IMR-90 (cell line): ENCODE data around the gene S1PR1. TPM values are rescaled to one million over a fixed set of nuclear protein-coding genes. Genes with fewer than 3 reads are reported as not detected.

Source experiments
- ATAC-seq: fragments of 200-7000 bp; cut with Tn5 transposase; 2 replicates; pipeline ENCODE4 v1.9.1; 2020; ENCODE audit warnings: low read depth, mild to moderate bottlenecking, moderate library complexity
- BruUV-seq: library from RNA; stranded (reverse); fragments of 400-500 nt; replicated peaks from 2 replicates; lab custom pipeline; 2021; lab: Mats Ljungman, UMichigan
- CTCF ChIA-PET: fragments of 300-600 bp; formaldehyde crosslinking; extraction: SDS; loops from one replicate; lab custom pipeline; 2021; ENCODE audit warnings: antibody characterized with exemption; lab: Yijun Ruan, JAX
- POLR2A ChIA-PET: fragments of 300-600 bp; sonication (Branson Sonifier 250); formaldehyde crosslinking; loops from one replicate; lab custom pipeline; 2022; ENCODE audit warnings: antibody characterized with exemption; ENCODE audit not compliant: unreplicated experiment; lab: Charles Lee
- DNase-seq: peaks from one replicate; pipeline ENCODE4 v3.0.0; 2013
- H2AFZ ChIP-seq: replicated peaks from 2 replicates; pipeline ENCODE3; 2013; ENCODE audit warnings: low read length, mild to moderate bottlenecking; ENCODE audit not compliant: poor library complexity
- H2AK5ac ChIP-seq: 2 replicates; pipeline ENCODE4 v1.6.1; 2013; ENCODE audit warnings: low read depth, low read length, inconsistent platforms
- H2AK9ac ChIP-seq: replicated peaks from 2 replicates; pipeline ENCODE3; 2013; ENCODE audit warnings: mild to moderate bottlenecking, low read depth, low read length, moderate library complexity; ENCODE audit not compliant: poor library complexity
- H2BK120ac ChIP-seq: 2 replicates; pipeline ENCODE4 v1.6.1; 2013; ENCODE audit warnings: low read depth, low read length, inconsistent platforms
- H2BK15ac ChIP-seq: 3 replicates; pipeline ENCODE4 v1.6.1; 2013; ENCODE audit warnings: low read depth, low read length, inconsistent platforms
- H2BK20ac ChIP-seq: 2 replicates; pipeline ENCODE4 v1.6.1; 2013; ENCODE audit warnings: low read depth, mild to moderate bottlenecking, inconsistent platforms, low read length, moderate library complexity
- H2BK5ac ChIP-seq: 2 replicates; pipeline ENCODE4 v1.6.1; 2013; ENCODE audit warnings: mild to moderate bottlenecking, low read depth, low read length, inconsistent platforms; ENCODE audit not compliant: poor library complexity, severe bottlenecking
- H3K14ac ChIP-seq: replicated peaks from 2 replicates; pipeline ENCODE4 v1.6.1; 2013; ENCODE audit warnings: low read depth, low read length, inconsistent platforms
- H3K18ac ChIP-seq: 2 replicates; pipeline ENCODE4 v1.6.1; 2013; ENCODE audit warnings: low read depth, low read length, control low read depth
- H3K23ac ChIP-seq: 2 replicates; pipeline ENCODE4 v1.6.1; 2013; ENCODE audit warnings: low read depth, low read length, inconsistent platforms
- H3K27ac ChIP-seq: 2 replicates; pipeline ENCODE4 v1.5.1; 2013; ENCODE audit warnings: mild to moderate bottlenecking, control low read depth, low read length; ENCODE audit not compliant: insufficient read depth
- H3K27me3 ChIP-seq: 2 replicates; pipeline ENCODE4 v1.6.1; 2013; ENCODE audit warnings: low read length; ENCODE audit not compliant: control insufficient read depth, insufficient read depth
- H3K36me3 ChIP-seq: 2 replicates; pipeline ENCODE4 v1.6.1; 2013; ENCODE audit warnings: low read length, mixed read lengths; ENCODE audit not compliant: control insufficient read depth, insufficient read depth
- H3K4ac ChIP-seq: 2 replicates; pipeline ENCODE4 v1.6.1; 2013; ENCODE audit warnings: low read depth, low read length, inconsistent platforms
- H3K4me1 ChIP-seq: 2 replicates; pipeline ENCODE4 v1.6.1; 2013; ENCODE audit warnings: low read length, mixed read lengths; ENCODE audit not compliant: control insufficient read depth, insufficient read depth
- H3K4me2 ChIP-seq: 2 replicates; pipeline ENCODE4 v1.6.1; 2013; ENCODE audit warnings: low read depth, mild to moderate bottlenecking, control low read depth, low read length, moderate library complexity
- H3K4me3 ChIP-seq: 2 replicates; pipeline ENCODE4 v1.5.1; 2013; ENCODE audit warnings: low read depth, mild to moderate bottlenecking, control low read depth, low read length, moderate library complexity; ENCODE audit not compliant: insufficient read depth
- H3K56ac ChIP-seq: 2 replicates; pipeline ENCODE4 v1.6.1; 2013; ENCODE audit warnings: low read length, inconsistent platforms; ENCODE audit not compliant: insufficient read depth; ENCODE audit errors: extremely low read depth
- H3K79me1 ChIP-seq, 2 experiments: 2 replicates each; pipeline ENCODE4 v1.6.1; 2013; ENCODE audit warnings: low read length in 2 of 2, inconsistent platforms in 1 of 2, low read depth in 1 of 2
- H3K9ac ChIP-seq: 2 replicates; pipeline ENCODE4 v1.6.1; 2013; ENCODE audit warnings: low read depth, low read length, control low read depth
- H3K9me1 ChIP-seq: 2 replicates; pipeline ENCODE4 v1.6.1; 2013; ENCODE audit warnings: low read length, inconsistent platforms; ENCODE audit not compliant: insufficient read depth
- H3K9me3 ChIP-seq: 2 replicates; pipeline ENCODE4 v1.6.1; 2013; ENCODE audit warnings: low read length; ENCODE audit not compliant: control insufficient read depth, insufficient read depth
- H4K20me1 ChIP-seq: 2 replicates; pipeline ENCODE4 v1.6.1; 2013; ENCODE audit warnings: low read length, inconsistent platforms; ENCODE audit not compliant: insufficient read depth
- H4K5ac ChIP-seq: 2 replicates; pipeline ENCODE4 v1.6.1; 2013; ENCODE audit warnings: mild to moderate bottlenecking, low read depth, low read length, control low read depth
- H4K8ac ChIP-seq, 2 experiments: 2 replicates each; pipeline ENCODE4 v1.6.1; 2013; ENCODE audit warnings: low read depth in 2 of 2, low read length in 2 of 2, control low read depth in 1 of 2, inconsistent platforms in 1 of 2
- H4K91ac ChIP-seq: 2 replicates; pipeline ENCODE4 v1.6.1; 2013; ENCODE audit warnings: low read depth, low read length, inconsistent platforms; ENCODE audit not compliant: insufficient read depth
- BHLHE40 ChIP-seq: fragments of 150-350 bp; IDR thresholded peaks from 2 replicates; pipeline ENCODE4 v1.6.1; 2016; ENCODE audit warnings: mild to moderate bottlenecking, low read depth, low read length
- CEBPB ChIP-seq: IDR thresholded peaks from 2 replicates; pipeline ENCODE4 v1.6.1; 2012; ENCODE audit warnings: low read depth, low read length, improper control_type of control experiment
- CHD1 ChIP-seq: IDR thresholded peaks from 2 replicates; pipeline ENCODE4 v1.6.1; 2012; ENCODE audit warnings: low read depth, low read length, improper control_type of control experiment
- FOS ChIP-seq: fragments of 150-350 bp; IDR thresholded peaks from 2 replicates; pipeline ENCODE4 v1.6.1; 2016; ENCODE audit warnings: low read depth, low read length
- MAFK ChIP-seq: IDR thresholded peaks from 2 replicates; pipeline ENCODE4 v1.6.1; 2012; ENCODE audit warnings: low read depth, low read length, improper control_type of control experiment
- MAZ ChIP-seq: IDR thresholded peaks from 2 replicates; pipeline ENCODE4 v1.6.1; 2012; ENCODE audit warnings: low read depth, mild to moderate bottlenecking, low read length, improper control_type of control experiment, moderate library complexity, borderline replicate concordance
- MXI1 ChIP-seq: IDR thresholded peaks from 2 replicates; pipeline ENCODE4 v1.6.1; 2012; ENCODE audit warnings: low read depth, mild to moderate bottlenecking, low read length, moderate library complexity, borderline replicate concordance
- POLR2A ChIP-seq: IDR thresholded peaks from 2 replicates; pipeline ENCODE4 v1.6.1; 2012; ENCODE audit warnings: mild to moderate bottlenecking, low read depth, low read length
- RAD21 ChIP-seq: IDR thresholded peaks from 2 replicates; pipeline ENCODE4 v1.6.1; 2012; ENCODE audit warnings: low read length, improper control_type of control experiment
- RFX5 ChIP-seq: IDR thresholded peaks from 2 replicates; pipeline ENCODE4 v1.8.0; 2012; ENCODE audit warnings: low read depth, mild to moderate bottlenecking, low read length, moderate library complexity
- SMC3 ChIP-seq: fragments of 150-350 bp; IDR thresholded peaks from 2 replicates; pipeline ENCODE4 v1.6.1; 2016; ENCODE audit warnings: low read depth, mild to moderate bottlenecking, antibody characterized with exemption, low read length, moderate library complexity
- WGBS, 2 experiments: methylation state at CpG; one replicate each; pipeline versions ENCODE4 v1.1.5 to v1.1.7; 2013; ENCODE audit warnings: missing lambda C conversion rate in 2 of 2; ENCODE audit not compliant: insufficient read length in 1 of 2; ENCODE audit errors: extremely low coverage in 2 of 2; 5-methylcytosine and 5-hydroxymethylcytosine counted together
- dilution Hi-C: fragments of 300-500 bp; cut with HindIII; formaldehyde crosslinking; loops from one replicate; pipeline ENCODE4 v1.14.3; 2018; ENCODE audit warnings: low sequenced_read_pairs; ENCODE audit not compliant: unreplicated experiment
- in situ Hi-C: fragments of 300-500 bp; cut with MboI; formaldehyde crosslinking; loops from 3 replicates; pipeline ENCODE4 v1.14.3; 2019; ENCODE audit warnings: low sequenced_read_pairs, inconsistent platforms, mixed read lengths
- intact Hi-C: fragments of 100-400 bp; cut with micrococcal nuclease; formaldehyde crosslinking; loops from 2 replicates; pipeline ENCODE4 v1.10.0; 2022
- polyA plus RNA-seq, 3 experiments: library from polyadenylated mRNA; depleted of rRNA; stranded (reverse); fragments of >200 nt; gene quantifications; 2 replicates each; pipeline ENCODE4 v1.2.3, GENCODE V29; 2012; ENCODE audit warnings: low replicate concordance in 1 of 3
- total RNA-seq: library from RNA; depleted of rRNA; stranded (reverse); fragments of >200 nt; gene quantifications from 2 replicates; pipeline ENCODE4 v1.2.3, GENCODE V29; 2012
- TF ChIP-seq, protein P1 (sequence below): conservative IDR thresholded peaks from 2 replicates; pipeline ENCODE4 v1.5.1; 2012; ENCODE audit warnings: mild to moderate bottlenecking, low read depth, low read length, improper control_type of control experiment
- TF ChIP-seq, protein P2 (sequence below): fragments of 150-350 bp; IDR thresholded peaks from 2 replicates; pipeline ENCODE4 v1.6.1; 2016; ENCODE audit warnings: low read depth, mild to moderate bottlenecking, low read length, moderate library complexity, borderline replicate concordance

Gene S1PR1
- total and polyA plus RNA-seq, 2 of the 4 experiments (the other 2 are of a cell fraction): 12.9 to 15.6 TPM

DNA sequence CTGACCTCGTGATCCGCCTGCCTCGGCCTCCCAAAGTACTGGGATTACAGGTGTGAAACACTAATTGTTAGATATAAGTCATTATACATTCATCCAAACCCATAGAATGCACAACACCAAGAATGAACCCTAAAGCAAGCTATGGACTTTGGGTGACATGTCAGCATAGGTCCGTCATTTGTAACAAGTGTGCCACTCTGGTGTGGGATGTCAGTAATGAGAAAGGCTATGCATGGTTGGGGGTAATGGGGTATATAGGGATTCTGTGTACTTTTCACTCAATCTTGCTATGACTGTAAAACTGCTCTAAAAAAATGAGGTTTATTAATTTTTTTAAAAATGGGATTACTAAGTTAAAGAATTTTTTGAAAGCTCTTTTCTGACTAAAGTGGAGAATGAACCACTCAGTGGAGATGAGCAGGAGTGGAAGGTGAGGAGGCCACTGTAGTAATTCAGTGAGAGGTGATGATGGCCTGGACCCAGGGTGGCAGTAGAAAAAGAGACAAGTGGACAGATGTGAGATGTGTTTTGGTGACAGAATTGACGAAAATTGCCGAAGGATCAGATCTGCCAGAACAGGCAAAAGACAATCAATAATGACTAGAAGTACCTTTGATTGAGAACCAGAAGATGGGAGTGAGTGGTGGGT is 21.3 kb upstream of the S1PR1 start:
- no peaks in the 10 kb centered on the region for H3K9me3 ChIP-seq
- H3K27ac ChIP-seq: no peak overlapping the region
- no peaks in the 10 kb centered on the region for H3K36me3 ChIP-seq
- H3K4me1 ChIP-seq: no peaks in the 10 kb centered on the region
- H3K9me1 ChIP-seq: peaks cover 3% of the 10 kb centered on the region; the same call in 1 of the 2 replicates
- dilution Hi-C loops (no loop called here), in situ Hi-C loops (no loop called here), intact Hi-C loops (no loop called here)
- H3K14ac ChIP-seq: no peak overlapping the region
- POLR2A ChIA-PET: no interaction called here
- ATAC-seq (no peak), DNase-seq (no peak)
- no peak overlapping the region for H3K56ac ChIP-seq
- no peaks in the 10 kb centered on the region for H3K79me1 ChIP-seq
- H3K27me3 ChIP-seq: no peaks in the 10 kb centered on the region
- no peak overlapping the region for H3K4ac ChIP-seq
- 93% methylated on average over 2 of the region's 6 CpGs; no CpG with 5 or more reads in 1 of the 2 experiments for WGBS, 2 experiments
- H2AK5ac ChIP-seq: no peak overlapping the region
- no peak overlapping the region for H2BK120ac ChIP-seq
- TF ChIP-seq RFX5: no peak
- TF ChIP-seq MAFK: no peak
- no peak for TF ChIP-seq POLR2A
- no peak for TF ChIP-seq SMC3
- TF ChIP-seq CHD1: no peak
- TF ChIP-seq BHLHE40: no peak
- TF ChIP-seq, protein P1, sequence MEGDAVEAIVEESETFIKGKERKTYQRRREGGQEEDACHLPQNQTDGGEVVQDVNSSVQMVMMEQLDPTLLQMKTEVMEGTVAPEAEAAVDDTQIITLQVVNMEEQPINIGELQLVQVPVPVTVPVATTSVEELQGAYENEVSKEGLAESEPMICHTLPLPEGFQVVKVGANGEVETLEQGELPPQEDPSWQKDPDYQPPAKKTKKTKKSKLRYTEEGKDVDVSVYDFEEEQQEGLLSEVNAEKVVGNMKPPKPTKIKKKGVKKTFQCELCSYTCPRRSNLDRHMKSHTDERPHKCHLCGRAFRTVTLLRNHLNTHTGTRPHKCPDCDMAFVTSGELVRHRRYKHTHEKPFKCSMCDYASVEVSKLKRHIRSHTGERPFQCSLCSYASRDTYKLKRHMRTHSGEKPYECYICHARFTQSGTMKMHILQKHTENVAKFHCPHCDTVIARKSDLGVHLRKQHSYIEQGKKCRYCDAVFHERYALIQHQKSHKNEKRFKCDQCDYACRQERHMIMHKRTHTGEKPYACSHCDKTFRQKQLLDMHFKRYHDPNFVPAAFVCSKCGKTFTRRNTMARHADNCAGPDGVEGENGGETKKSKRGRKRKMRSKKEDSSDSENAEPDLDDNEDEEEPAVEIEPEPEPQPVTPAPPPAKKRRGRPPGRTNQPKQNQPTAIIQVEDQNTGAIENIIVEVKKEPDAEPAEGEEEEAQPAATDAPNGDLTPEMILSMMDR: no peak
- no peak for TF ChIP-seq CEBPB
- TF ChIP-seq FOS: no peak
- no peak for TF ChIP-seq MAZ
- TF ChIP-seq RAD21: no peak
- TF ChIP-seq MXI1: no peak
- TF ChIP-seq, protein P2, sequence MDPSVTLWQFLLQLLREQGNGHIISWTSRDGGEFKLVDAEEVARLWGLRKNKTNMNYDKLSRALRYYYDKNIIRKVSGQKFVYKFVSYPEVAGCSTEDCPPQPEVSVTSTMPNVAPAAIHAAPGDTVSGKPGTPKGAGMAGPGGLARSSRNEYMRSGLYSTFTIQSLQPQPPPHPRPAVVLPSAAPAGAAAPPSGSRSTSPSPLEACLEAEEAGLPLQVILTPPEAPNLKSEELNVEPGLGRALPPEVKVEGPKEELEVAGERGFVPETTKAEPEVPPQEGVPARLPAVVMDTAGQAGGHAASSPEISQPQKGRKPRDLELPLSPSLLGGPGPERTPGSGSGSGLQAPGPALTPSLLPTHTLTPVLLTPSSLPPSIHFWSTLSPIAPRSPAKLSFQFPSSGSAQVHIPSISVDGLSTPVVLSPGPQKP: no peak
- no peak overlapping the region for H4K5ac ChIP-seq
- H3K9ac ChIP-seq: no peak overlapping the region
- H4K91ac ChIP-seq: no peak overlapping the region
- no peaks in the 10 kb centered on the region for H4K20me1 ChIP-seq
- no peak overlapping the region for H2BK15ac ChIP-seq
- H2AFZ ChIP-seq: no peak overlapping the region
- no peak overlapping the region for H4K8ac ChIP-seq
- no peak overlapping the region for H3K18ac ChIP-seq
- H2AK9ac ChIP-seq: no peak overlapping the region
- no TSS peak for BruUV-seq
- H3K4me2 ChIP-seq: no peak overlapping the region
- no peak overlapping the region for H2BK20ac ChIP-seq
- H3K23ac ChIP-seq: no peak overlapping the region
- no peak overlapping the region for H3K4me3 ChIP-seq
- CTCF ChIA-PET: interaction anchor here (0.6 kb wide), 1 partner anchor 221 kb away, joined by 3 read pairs; no protein-coding TSS in a partner anchor
- no peak overlapping the region for H2BK5ac ChIP-seq
